C4-2B (cell line): ENCODE measurements around the gene CAMK4.

ENCODE experiments used
- H3K27ac ChIP-seq: fragments of 450-650 bp; 2 replicates; pipeline ENCODE4 v1.5.1; 2017
- ZFX ChIP-seq: fragments of 450-650 bp; IDR thresholded peaks from 2 replicates; pipeline ENCODE4 v1.6.1; 2017
- TF ChIP-seq, protein P1 (sequence below): fragments of 450-650 bp; conservative IDR thresholded peaks from 2 replicates; pipeline ENCODE4 v1.5.1; 2017; ENCODE audit warnings: mild to moderate bottlenecking

The CAMK4 gene

DNA sequence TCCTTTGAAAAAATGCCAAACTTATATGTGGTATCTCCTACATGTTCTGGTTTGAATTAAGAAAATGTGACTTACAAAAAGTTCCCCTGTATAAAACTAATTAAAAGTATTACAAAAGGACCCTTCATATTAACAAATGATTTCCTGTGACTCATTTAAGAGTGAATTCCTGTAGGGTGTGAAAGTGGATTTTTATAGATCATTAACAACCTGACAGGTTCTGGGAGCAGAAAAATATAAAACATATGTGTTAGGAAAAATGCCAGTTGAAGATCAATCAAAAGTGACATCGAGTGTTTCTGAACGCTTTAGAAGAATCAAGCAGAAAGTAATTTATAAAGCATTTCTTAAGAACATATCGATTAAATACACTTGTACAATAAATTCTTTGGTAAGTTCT, 35.5 kb downstream of the CAMK4 start:
- TF ChIP-seq, protein P1, sequence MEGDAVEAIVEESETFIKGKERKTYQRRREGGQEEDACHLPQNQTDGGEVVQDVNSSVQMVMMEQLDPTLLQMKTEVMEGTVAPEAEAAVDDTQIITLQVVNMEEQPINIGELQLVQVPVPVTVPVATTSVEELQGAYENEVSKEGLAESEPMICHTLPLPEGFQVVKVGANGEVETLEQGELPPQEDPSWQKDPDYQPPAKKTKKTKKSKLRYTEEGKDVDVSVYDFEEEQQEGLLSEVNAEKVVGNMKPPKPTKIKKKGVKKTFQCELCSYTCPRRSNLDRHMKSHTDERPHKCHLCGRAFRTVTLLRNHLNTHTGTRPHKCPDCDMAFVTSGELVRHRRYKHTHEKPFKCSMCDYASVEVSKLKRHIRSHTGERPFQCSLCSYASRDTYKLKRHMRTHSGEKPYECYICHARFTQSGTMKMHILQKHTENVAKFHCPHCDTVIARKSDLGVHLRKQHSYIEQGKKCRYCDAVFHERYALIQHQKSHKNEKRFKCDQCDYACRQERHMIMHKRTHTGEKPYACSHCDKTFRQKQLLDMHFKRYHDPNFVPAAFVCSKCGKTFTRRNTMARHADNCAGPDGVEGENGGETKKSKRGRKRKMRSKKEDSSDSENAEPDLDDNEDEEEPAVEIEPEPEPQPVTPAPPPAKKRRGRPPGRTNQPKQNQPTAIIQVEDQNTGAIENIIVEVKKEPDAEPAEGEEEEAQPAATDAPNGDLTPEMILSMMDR, result no peak
- TF ChIP-seq ZFX, result no peak
- H3K27ac ChIP-seq, result no peak overlapping the region

DNA sequence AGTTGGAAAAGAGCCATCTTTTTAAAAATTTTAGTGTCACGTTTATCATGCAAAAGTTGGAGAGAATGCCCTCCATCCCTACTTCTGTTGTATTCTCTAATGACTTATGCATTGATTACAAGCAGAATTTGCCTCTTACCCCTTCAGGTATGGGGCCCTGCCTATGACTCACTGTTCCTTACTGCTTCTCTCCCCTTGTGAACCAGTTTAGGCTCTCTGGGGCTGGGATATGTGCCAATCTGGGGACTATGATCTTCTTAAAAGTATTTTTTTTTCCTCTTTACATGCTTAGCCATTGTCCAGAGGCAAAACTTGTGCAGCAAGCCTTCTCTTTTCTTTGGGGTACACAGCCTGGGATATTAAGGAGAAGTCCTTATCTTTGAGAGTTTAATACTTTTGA, 37.4 kb downstream of the CAMK4 start:
- no peak for TF ChIP-seq ZFX
- TF ChIP-seq, protein P1, result no peak
- H3K27ac ChIP-seq, result no peak overlapping the region

DNA sequence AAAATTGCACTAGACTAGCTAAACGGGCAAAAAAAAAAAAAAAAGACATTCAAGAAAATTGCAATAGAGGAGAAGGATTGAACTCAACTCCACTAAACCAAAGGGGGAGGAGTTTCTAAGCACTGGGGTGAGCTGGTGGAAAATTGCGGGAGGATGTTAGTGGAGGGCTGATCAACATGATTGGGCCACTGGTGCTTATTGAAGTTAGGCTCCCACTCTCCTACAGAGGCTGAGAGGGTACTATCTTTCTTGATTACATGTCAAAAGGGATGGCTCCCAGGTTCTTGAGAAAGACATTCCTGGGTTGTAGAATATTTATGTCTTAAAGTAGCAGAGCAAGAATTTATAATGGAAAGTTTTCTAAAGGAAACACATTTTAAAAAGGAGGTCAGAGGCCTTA, 38.0 kb downstream of the CAMK4 start:
- TF ChIP-seq, protein P1, result no peak
- no peak for TF ChIP-seq ZFX
- no peak overlapping the region for H3K27ac ChIP-seq

DNA sequence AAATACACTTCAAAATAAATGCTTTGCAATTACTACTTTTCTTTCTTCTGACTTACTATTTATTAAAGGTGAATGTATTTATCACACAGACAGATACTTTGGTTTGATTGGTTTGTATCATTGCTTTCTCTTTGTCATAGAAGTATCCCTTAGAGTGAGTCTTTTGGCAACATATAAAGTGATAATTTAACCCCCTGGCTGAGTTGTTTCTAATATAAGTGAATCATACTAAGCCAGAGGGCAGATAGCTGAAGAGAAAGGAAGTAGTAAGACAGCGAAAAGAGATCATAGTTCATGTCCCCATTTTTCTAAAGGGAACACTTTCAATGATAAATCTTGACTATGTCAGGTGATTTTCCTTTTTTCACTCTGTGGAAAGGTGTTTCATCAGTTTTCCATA, 38.6 kb downstream of the CAMK4 start:
- TF ChIP-seq, protein P1, result no peak
- H3K27ac ChIP-seq, result no peak overlapping the region

DNA sequence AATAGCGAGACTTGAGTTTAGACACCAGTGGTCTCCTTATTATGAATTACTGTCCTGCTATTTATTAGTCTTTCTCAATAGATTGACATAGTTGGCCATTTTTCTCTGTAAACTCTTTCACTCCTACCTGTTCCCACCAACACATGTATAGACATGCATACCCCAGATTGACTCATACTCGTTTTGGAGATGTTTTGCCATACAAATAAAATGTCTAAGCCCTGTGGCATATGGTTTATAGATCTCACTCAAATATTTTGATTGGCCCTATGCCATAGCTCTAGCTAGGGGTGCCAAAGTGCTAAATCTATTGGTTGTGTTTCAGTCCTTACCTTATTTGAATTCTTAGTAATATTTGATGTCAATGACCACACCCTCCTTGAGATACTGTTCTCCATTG, 42.3 kb downstream of the CAMK4 start:
- no peak for TF ChIP-seq ZFX
- TF ChIP-seq, protein P1, result no peak
- H3K27ac ChIP-seq, result no peak overlapping the region

DNA sequence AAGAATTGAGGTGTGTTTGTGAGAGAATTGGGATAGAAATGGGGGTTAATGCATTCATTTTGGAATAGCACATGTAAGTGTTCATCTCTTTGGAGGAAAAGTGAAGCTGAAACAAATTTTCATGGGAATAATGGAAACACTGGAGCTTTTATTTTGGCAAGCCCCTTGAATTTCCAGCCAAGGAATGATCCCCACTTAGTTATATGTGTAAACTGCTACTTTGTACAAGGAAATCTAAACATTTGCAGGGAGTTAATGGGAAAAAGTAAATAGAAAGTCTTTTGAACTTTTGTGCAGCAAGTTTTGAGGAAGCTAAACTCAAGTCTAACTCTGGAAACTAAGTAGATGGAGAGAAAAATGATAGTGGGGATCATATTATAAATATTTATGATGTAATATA, 44.1 kb downstream of the CAMK4 start:
- no peak overlapping the region for H3K27ac ChIP-seq
- TF ChIP-seq, protein P1, result no peak
- TF ChIP-seq ZFX, result no peak

DNA sequence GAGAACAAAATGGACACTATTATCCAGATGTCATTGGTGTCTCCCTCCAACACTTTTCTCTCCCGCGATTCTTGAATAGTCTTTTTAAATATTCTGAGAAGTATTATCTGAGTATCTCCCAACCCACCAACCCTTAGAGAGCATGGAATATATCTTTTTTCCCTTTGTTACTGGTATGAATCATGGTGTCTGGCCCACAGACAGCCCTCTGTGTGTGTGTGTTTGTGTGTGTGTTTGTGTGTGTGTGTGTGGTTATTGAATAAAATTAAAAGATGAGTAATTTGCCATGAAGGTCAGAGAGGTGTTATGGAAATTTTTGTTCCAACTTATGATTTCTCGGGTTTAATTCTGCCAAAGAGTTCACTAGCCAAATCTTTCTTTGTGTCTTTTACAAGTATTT, 47.7 kb downstream of the CAMK4 start:
- H3K27ac ChIP-seq, result no peak overlapping the region
- TF ChIP-seq, protein P1, result no peak
- TF ChIP-seq ZFX, result no peak

DNA sequence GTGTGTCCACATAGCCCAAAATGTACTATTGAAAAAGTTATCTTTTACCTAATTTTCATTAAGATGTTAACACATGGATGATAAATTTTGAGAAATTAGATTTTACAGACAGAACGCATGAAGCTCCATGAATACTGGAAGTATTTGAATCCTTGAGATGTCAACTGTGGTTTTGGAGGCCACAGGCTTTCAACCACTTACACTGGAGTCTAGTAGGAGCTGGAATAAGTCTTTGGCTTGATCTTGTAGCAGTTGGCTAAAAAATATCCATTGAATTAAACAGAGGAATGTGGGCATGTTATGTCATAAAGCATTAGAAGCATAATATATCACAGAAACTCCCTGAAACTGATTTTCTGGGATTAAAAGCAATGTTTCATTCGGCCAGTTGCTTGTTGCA, 52.9 kb downstream of the CAMK4 start:
- H3K27ac ChIP-seq, result no peak overlapping the region
- no peak for TF ChIP-seq ZFX
- TF ChIP-seq, protein P1, result no peak
